SK-N-SH treated with all-trans-retinoic acid at 6 μM for 48 hours (cell line): Measurements from ENCODE around the gene FAM171A1.

Experiments
- ARNTL ChIP-seq: fragments of 450-650 bp; formaldehyde crosslinking; IDR thresholded peaks from 2 replicates; pipeline ENCODE4 v1.5.0; 2020; ENCODE audit warnings: low read depth, mild to moderate bottlenecking, moderate library complexity, borderline replicate concordance
- RARB ChIP-seq: fragments of 250-450 bp; sonication (Bioruptor Pico); IDR thresholded peaks from 2 replicates; pipeline ENCODE4 v1.8.0; 2021; ENCODE audit warnings: mild to moderate bottlenecking, moderate library complexity
- TSHZ2 ChIP-seq: fragments of 250-450 bp; sonication (Bioruptor Pico); IDR thresholded peaks from 2 replicates; pipeline ENCODE4 v1.5.0; 2020; ENCODE audit warnings: mild to moderate bottlenecking, moderate library complexity
- TF ChIP-seq, protein P1 (sequence below): fragments of 250-450 bp; sonication (Bioruptor Pico); IDR thresholded peaks from 2 replicates; pipeline ENCODE4 v1.8.0; 2021; ENCODE audit warnings: low read depth, mild to moderate bottlenecking, moderate library complexity, borderline replicate concordance
- TF ChIP-seq, protein P2 (sequence below): fragments of 250-450 bp; sonication (Bioruptor Pico); IDR thresholded peaks from 2 replicates; pipeline ENCODE4 v1.5.1; 2021; ENCODE audit warnings: mild to moderate bottlenecking, moderate library complexity

DNA sequence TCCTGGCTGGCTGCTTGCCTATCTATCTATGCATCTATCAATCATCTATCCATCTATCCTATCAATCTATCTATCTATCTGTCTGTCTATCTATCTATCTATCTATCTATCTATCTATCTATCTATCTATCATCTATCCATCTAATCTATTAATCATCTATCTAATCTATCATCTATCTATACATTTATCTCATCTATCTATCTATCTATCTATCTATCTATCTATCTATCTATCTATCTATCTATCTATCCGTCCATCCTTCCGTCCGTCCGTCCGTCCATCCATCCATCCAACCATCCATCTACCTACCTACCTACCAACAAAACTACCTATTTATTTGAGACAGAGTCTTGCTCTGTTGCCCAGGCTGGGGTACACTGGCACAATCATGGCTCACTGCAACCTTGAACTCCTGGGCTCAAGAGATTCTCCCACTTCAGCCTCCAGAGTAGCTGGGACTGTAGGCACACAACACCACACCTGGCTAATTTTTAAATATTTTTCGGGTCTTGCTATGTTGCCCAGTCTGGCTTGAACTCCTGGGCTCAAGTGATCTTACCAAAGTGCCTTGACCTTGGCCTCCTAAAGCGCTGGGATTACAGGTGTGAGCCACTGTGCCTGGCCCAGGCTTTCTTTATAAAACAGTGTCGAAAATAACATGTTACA lies 107.3 kb downstream of the FAM171A1 start:
- TF ChIP-seq, protein P1, sequence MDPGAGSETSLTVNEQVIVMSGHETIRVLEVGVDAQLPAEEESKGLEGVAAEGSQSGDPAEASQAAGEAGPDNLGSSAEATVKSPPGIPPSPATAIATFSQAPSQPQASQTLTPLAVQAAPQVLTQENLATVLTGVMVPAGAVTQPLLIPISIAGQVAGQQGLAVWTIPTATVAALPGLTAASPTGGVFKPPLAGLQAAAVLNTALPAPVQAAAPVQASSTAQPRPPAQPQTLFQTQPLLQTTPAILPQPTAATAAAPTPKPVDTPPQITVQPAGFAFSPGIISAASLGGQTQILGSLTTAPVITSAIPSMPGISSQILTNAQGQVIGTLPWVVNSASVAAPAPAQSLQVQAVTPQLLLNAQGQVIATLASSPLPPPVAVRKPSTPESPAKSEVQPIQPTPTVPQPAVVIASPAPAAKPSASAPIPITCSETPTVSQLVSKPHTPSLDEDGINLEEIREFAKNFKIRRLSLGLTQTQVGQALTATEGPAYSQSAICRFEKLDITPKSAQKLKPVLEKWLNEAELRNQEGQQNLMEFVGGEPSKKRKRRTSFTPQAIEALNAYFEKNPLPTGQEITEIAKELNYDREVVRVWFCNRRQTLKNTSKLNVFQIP (CRISPR knock-in tag), result no peak
- TF ChIP-seq RARB (no peak), TSHZ2 (CRISPR knock-in tag) (no peak), ARNTL (CRISPR knock-in tag) (no peak)
- TF ChIP-seq, protein P2, sequence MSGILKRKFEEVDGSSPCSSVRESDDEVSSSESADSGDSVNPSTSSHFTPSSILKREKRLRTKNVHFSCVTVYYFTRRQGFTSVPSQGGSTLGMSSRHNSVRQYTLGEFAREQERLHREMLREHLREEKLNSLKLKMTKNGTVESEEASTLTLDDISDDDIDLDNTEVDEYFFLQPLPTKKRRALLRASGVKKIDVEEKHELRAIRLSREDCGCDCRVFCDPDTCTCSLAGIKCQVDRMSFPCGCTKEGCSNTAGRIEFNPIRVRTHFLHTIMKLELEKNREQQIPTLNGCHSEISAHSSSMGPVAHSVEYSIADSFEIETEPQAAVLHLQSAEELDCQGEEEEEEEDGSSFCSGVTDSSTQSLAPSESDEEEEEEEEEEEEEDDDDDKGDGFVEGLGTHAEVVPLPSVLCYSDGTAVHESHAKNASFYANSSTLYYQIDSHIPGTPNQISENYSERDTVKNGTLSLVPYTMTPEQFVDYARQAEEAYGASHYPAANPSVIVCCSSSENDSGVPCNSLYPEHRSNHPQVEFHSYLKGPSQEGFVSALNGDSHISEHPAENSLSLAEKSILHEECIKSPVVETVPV (CRISPR knock-in tag), result no peak
